Lung (tissue), 16 donors: ENCODE measurements around the gene PCDHB2. TPM values are rescaled to one million over a fixed set of nuclear protein-coding genes. Genes with fewer than 3 reads are reported as not detected.

Experiments used
- ATAC-seq: fragments of 200-7000 bp; cut with Tn5 transposase; one replicate; pipeline ENCODE4 v1.9.1; 2020; ENCODE audit warnings: moderate number of reproducible peaks; ENCODE audit not compliant: insufficient read depth, low FRiP score
- DNase-seq, 3 donors: peaks; one replicate each; pipeline ENCODE4 v3.0.0-alpha.2; 2013 to 2017
- H3K27ac ChIP-seq, 2 donors: one replicate each; pipeline ENCODE4 v1.5.1; 2013; ENCODE audit warnings: mild to moderate bottlenecking in 2 of 2, moderate library complexity in 2 of 2, control low read depth in 1 of 2, inconsistent platforms in 1 of 2, low read depth in 1 of 2, low read length in 1 of 2
- H3K27me3 ChIP-seq, 3 donors: one replicate each; pipeline ENCODE4 v1.5.1; 2013; ENCODE audit warnings: low read length in 2 of 3; ENCODE audit not compliant: control insufficient read depth in 3 of 3, insufficient read depth in 3 of 3
- H3K36me3 ChIP-seq, 4 donors: one replicate each; pipeline ENCODE4 v1.5.1; 2013; ENCODE audit warnings: low read length in 4 of 4, mild to moderate bottlenecking in 1 of 4, moderate library complexity in 1 of 4; ENCODE audit not compliant: control insufficient read depth in 4 of 4, insufficient read depth in 4 of 4
- H3K4me1 ChIP-seq, 5 donors: one replicate each; pipeline ENCODE4 v1.5.1; 2013; ENCODE audit warnings: low read length in 5 of 5, mild to moderate bottlenecking in 2 of 5, moderate library complexity in 1 of 5; ENCODE audit not compliant: control insufficient read depth in 5 of 5, insufficient read depth in 5 of 5
- H3K4me3 ChIP-seq: one replicate; pipeline ENCODE4 v1.5.1; 2013; ENCODE audit warnings: mild to moderate bottlenecking, control low read depth, moderate library complexity
- H3K9ac ChIP-seq, 2 donors: one replicate each; pipeline ENCODE4 v1.5.1; 2013; ENCODE audit warnings: low read length in 2 of 2, control low read depth in 1 of 2; ENCODE audit not compliant: insufficient read depth in 1 of 2
- H3K9me3 ChIP-seq, 4 donors: one replicate each; pipeline ENCODE4 v1.5.1; 2013; ENCODE audit warnings: low read length in 3 of 4, mild to moderate bottlenecking in 1 of 4, moderate library complexity in 1 of 4; ENCODE audit not compliant: control insufficient read depth in 4 of 4, insufficient read depth in 3 of 4
- WGBS, 2 donors: extraction: QIAGEN DNeasy Blood & Tissue Kit; methylation state at CpG; one replicate each; pipeline ENCODE4 v1.1.7; 2013; 5-methylcytosine and 5-hydroxymethylcytosine counted together
- long read RNA-seq, 5 donors: transcript quantifications; one replicate each; lab custom pipeline, GENCODE V29; 2026
- polyA plus RNA-seq, 2 donors: library from polyadenylated mRNA; stranded (reverse); fragments of 200-250 nt; gene quantifications; one replicate each; pipeline ENCODE4 v1.2.1, GENCODE V29; 2013
- total RNA-seq, 2 donors: library from RNA; depleted of rRNA in 1 of 2; stranded (reverse); fragments of >200 nt in 1 of 2; gene quantifications; one replicate each; pipeline ENCODE4 v1.2.1, GENCODE V29; 2014 to 2021
- TF ChIP-seq, protein P1 (sequence below): IDR thresholded peaks from 2 replicates; pipeline ENCODE4 v1.5.1; 2012; ENCODE audit warnings: mild to moderate bottlenecking; ENCODE audit errors: control extremely low read depth, extremely low read depth
- donor health status: control.
- donor health status: control.
- donor health status: Bipolar disorder and iron deficiency.
- donor health status: healthy.
- donor health status: DM: yes; HTN: yes; CAD: no.

Gene PCDHB2
- total RNA-seq: 1 to 10 TPM; 4.4 to 6.8 TPM
- 1 to 10 TPM in 1 of 2 donors, under 1 TPM in 1; 0.61 to 1.1 TPM for polyA plus RNA-seq
- long read RNA-seq, donor 1, full-length matches to known transcripts: 5 of 5 reads
- long read RNA-seq, donor 1, partial matches to known transcripts: 0 of 5 reads
- long read RNA-seq, donor 1, other reads (novel, unspliced or antisense): 0 of 5 reads
- long read RNA-seq, donor 2, full-length matches to known transcripts: 3 of 3 reads
- long read RNA-seq, donor 2, partial matches to known transcripts: 0 of 3 reads
- long read RNA-seq, donor 2, other reads (novel, unspliced or antisense): 0 of 3 reads
- long read RNA-seq, donor 3, full-length matches to known transcripts: 7 of 7 reads
- long read RNA-seq, donor 3, partial matches to known transcripts: 0 of 7 reads
- long read RNA-seq, donor 3, other reads (novel, unspliced or antisense): 0 of 7 reads
- long read RNA-seq, donor 4, full-length matches to known transcripts: 5 of 5 reads
- long read RNA-seq, donor 4, partial matches to known transcripts: 0 of 5 reads
- long read RNA-seq, donor 4, other reads (novel, unspliced or antisense): 0 of 5 reads
- long read RNA-seq, donor 5, full-length matches to known transcripts: 12 of 12 reads
- long read RNA-seq, donor 5, partial matches to known transcripts: 0 of 12 reads
- long read RNA-seq, donor 5, other reads (novel, unspliced or antisense): 0 of 12 reads

DNA sequence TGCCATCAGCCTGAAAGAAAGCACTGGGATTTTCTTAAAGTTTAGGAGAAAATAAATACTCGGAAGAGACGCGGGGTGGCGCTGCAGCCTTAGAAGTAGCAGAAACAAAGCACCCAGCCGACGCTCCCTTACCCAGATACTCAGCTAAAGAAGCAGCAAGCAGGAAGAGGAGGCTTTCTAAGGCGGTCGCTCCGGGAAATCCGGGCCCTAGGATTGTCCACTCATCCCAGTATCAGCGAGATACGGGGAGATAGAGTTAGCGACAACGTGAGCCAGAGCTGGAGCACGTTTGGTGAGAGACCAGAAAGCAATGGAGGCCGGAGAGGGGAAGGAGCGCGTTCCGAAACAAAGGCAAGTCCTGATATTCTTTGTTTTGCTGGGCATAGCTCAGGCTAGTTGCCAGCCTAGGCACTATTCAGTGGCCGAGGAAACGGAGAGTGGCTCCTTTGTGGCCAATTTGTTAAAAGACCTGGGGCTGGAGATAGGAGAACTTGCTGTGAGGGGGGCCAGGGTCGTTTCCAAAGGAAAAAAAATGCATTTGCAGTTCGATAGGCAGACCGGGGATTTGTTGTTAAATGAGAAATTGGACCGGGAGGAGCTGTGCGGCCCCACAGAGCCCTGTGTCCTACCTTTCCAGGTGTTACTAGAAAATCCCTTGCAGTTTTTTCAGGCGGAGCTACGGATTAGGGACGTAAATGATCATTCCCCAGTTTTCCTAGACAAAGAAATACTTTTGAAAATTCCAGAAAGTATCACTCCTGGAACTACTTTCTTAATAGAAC lies at the start of gene PCDHB2:
PCDHB2 (plus strand) TSS at position 135 of the 782 bp plus-strand sequence; CDS start at position 311, 176 bp downstream.
- 15 to 23% methylated on average over 29 of the region's 29 CpGs for WGBS, 2 donors
- no peaks in the 10 kb centered on the region for H3K4me1 ChIP-seq
- H3K9ac ChIP-seq: peak within 1 kb of the TSS in 1 of 2 donors; percentile 76
- TF ChIP-seq, protein P1, sequence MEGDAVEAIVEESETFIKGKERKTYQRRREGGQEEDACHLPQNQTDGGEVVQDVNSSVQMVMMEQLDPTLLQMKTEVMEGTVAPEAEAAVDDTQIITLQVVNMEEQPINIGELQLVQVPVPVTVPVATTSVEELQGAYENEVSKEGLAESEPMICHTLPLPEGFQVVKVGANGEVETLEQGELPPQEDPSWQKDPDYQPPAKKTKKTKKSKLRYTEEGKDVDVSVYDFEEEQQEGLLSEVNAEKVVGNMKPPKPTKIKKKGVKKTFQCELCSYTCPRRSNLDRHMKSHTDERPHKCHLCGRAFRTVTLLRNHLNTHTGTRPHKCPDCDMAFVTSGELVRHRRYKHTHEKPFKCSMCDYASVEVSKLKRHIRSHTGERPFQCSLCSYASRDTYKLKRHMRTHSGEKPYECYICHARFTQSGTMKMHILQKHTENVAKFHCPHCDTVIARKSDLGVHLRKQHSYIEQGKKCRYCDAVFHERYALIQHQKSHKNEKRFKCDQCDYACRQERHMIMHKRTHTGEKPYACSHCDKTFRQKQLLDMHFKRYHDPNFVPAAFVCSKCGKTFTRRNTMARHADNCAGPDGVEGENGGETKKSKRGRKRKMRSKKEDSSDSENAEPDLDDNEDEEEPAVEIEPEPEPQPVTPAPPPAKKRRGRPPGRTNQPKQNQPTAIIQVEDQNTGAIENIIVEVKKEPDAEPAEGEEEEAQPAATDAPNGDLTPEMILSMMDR: no peak
- H3K4me3 ChIP-seq: peak within 1 kb of the TSS; percentile 28
- H3K27ac ChIP-seq: no peak within 1 kb of the TSS
- ATAC-seq: no peak
- H3K27me3 ChIP-seq: peaks cover 0 to 3% (median 2%) of the 10 kb centered on the region in 3 donors
- DNase-seq: peak; percentile 53 to 75 (median 72)
- peaks cover 4 to 27% (median 9%) of the 10 kb centered on the region in 4 donors for H3K9me3 ChIP-seq
- H3K36me3 ChIP-seq: no peaks in the 10 kb centered on the region

DNA sequence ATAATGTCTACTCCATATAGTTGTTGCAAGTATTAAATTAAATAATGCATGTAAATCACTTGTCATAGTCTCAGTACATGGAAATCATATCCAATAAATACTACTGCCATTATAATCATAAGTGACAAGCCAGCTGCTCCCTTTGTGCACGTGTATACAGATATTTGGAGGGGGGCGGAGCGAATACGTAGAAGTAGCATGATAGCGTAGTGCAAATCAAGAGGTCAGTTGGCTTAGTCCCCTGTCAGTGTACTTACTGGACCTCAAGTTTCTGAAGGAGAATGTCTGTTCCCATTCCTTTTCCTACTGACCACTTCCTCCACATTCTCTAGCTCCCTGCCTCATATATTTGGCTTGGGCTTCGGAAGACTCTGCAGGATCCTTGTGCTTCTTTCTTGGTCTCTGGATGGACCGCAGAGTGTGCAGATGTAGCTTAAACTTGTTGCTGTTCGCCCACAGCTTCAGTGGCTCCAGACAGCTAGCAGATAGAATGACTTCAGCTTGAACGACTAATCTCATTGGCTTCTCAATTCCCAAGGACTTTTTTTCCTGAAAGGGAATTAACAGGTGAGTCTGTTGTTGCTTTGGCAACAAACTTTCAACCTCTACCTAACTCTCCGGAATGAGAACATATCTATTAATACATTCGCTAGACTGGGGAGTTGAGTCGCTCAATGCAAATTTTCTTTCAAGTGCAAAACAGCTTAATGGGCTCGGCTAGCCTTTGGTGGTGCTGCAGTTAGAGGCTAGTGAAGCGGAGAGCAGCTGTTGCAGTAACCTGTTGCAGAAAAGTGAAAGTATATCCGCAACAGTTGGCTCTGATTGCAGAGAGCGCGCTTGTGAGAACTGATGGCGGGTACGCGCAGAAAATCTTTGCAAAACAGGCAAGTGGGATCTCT lies 43.5 kb upstream of the PCDHB2 start, which contains the start of gene PCDHB1:
PCDHB1 (plus strand) TSS at position 753 of the 899 bp plus-strand sequence; CDS start at position 850, 97 bp downstream.
- H3K27ac ChIP-seq: no peak within 1 kb of the TSS
- DNase-seq (peak in 2 of 3 donors; percentile 7 to 12), ATAC-seq (peak; percentile 27)
- H3K4me3 ChIP-seq: peak within 1 kb of the TSS; percentile 42
- peaks cover 0 to 14% (median 1%) of the 10 kb centered on the region in 4 donors for H3K9me3 ChIP-seq
- no peaks in the 10 kb centered on the region for H3K36me3 ChIP-seq
- H3K9ac ChIP-seq: no peak within 1 kb of the TSS
- peaks cover 3 to 10% (median 5%) of the 10 kb centered on the region in 3 donors for H3K27me3 ChIP-seq
- H3K4me1 ChIP-seq: peaks cover 0 to 3% (median 0%) of the 10 kb centered on the region in 5 donors
- 19 to 22% methylated on average over 20 of the region's 20 CpGs for WGBS, 2 donors
- TF ChIP-seq, protein P1: no peak

DNA sequence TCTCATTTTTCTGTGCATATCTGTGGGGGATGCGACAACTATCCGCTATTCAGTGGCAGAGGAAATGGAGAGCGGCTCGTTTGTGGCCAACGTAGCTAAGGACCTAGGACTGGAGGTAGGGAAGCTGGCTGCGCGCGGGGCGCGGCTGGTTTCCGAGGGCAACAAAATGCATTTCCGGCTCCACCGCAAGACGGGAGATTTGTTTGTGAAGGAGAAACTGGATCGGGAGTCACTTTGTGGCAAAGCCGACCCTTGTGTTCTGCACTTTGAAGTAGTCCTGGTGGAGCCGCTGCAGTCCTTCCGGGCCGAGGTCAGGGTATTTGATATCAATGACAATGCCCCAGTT lies 42.9 kb upstream of the PCDHB2 start:
- peak overlapping the region; percentile 42 for H3K4me3 ChIP-seq
- H3K27me3 ChIP-seq: peaks cover 3 to 10% (median 5%) of the 10 kb centered on the region in 3 donors
- ATAC-seq (peak; percentile 13), DNase-seq (no peak)
- TF ChIP-seq, protein P1: no peak
- H3K9me3 ChIP-seq: peaks cover 0 to 14% (median 1%) of the 10 kb centered on the region in 4 donors
- no peak overlapping the region for H3K27ac ChIP-seq
- no peaks in the 10 kb centered on the region for H3K36me3 ChIP-seq
- 7 to 13% methylated on average over 19 of the region's 19 CpGs for WGBS, 2 donors
- no peak overlapping the region for H3K9ac ChIP-seq
- peaks cover 0 to 3% (median 0%) of the 10 kb centered on the region in 5 donors for H3K4me1 ChIP-seq
